ENCODE data around the gene CHST11. TPM values are rescaled to one million over a fixed set of nuclear protein-coding genes. Genes with fewer than 3 reads are reported as not detected.

CHST11 gene
- total RNA-seq, 4 donors from 2014 or later = 20.8 to 56.7 (median 26.5) TPM

- Histone ChIP-seq H3K27ac (peak overlapping the region in 1 of 4 donors; percentile 86), H3K27me3 (no peaks in the 10 kb centered on the region), H3K4me3 (no peak overlapping the region), H3K36me3 (no peaks in the 10 kb centered on the region), H3K4me1 (peaks cover 0 to 49% (median 44%) of the 10 kb centered on the region in 4 donors), H3K9me3 (no peaks in the 10 kb centered on the region)
- TF ChIP-seq POLR2A (IDR thresholded peaks at IDR 0.05) = no peak
- no peak for TF ChIP-seq EP300 (IDR thresholded peaks at IDR 0.05)
- TF ChIP-seq CTCF (IDR thresholded peaks at IDR 0.05) = no peak
- no peak for DNase-seq (ENCODE audit: low spot score in 2 of 2)
- 86 to 92% methylated on average over 1 of the region's 1 CpG for WGBS, 2 donors
Observed at GRCh38 chr12:104673294-104673693, 216.5 kb downstream of the CHST11 start.

- Histone ChIP-seq H3K9me3 (no peaks in the 10 kb centered on the region), H3K36me3 (no peaks in the 10 kb centered on the region), H3K27me3 (no peaks in the 10 kb centered on the region), H3K4me3 (no peak overlapping the region), H3K4me1 (peaks cover 0 to 43% (median 38%) of the 10 kb centered on the region in 4 donors), H3K27ac (peak overlapping the region in 1 of 4 donors; percentile 0)
- DNase-seq (ENCODE audit: low spot score in 2 of 2) = no peak
- no peak for TF ChIP-seq CTCF (IDR thresholded peaks at IDR 0.05)
- TF ChIP-seq EP300 (IDR thresholded peaks at IDR 0.05) = peak in 1 of 2 donors; percentile 24
- 77 to 80% methylated on average over 15 of the region's 15 CpGs for WGBS, 2 donors
Observed at GRCh38 chr12:104673696-104674482, 217.1 kb downstream of the CHST11 start.

- WGBS, 2 donors = 67 to 85% methylated on average over 8 of the region's 8 CpGs
Observed at GRCh38 chr12:104676636-104677035, 219.9 kb downstream of the CHST11 start.

GRCh38 chr12:104677441-104678089, 220.8 kb downstream of the CHST11 start:
- no peak overlapping the region for H3K4me3 ChIP-seq
- no peak for DNase-seq (ENCODE audit: low spot score in 2 of 2)
- 98% methylated on average over 5 of the region's 5 CpGs for WGBS, 2 donors
- no peak overlapping the region for H3K27ac ChIP-seq
- peaks cover 0 to 7% (median 4%) of the 10 kb centered on the region in 4 donors for H3K4me1 ChIP-seq
- H3K27me3 ChIP-seq = no peaks in the 10 kb centered on the region
- H3K36me3 ChIP-seq = no peaks in the 10 kb centered on the region
- H3K9me3 ChIP-seq = no peaks in the 10 kb centered on the region
- no peak for TF ChIP-seq EP300 (IDR thresholded peaks at IDR 0.05)
- no peak for TF ChIP-seq POLR2A (IDR thresholded peaks at IDR 0.05)
- TF ChIP-seq CTCF (IDR thresholded peaks at IDR 0.05) = no peak

More at GRCh38 chr12:104676636-104677035, 219.9 kb downstream of the CHST11 start:
- H3K27ac ChIP-seq = no peak overlapping the region
- TF ChIP-seq POLR2A (IDR thresholded peaks at IDR 0.05) (no peak), CTCF (IDR thresholded peaks at IDR 0.05) (no peak), EP300 (IDR thresholded peaks at IDR 0.05) (no peak)
- peaks cover 0 to 16% (median 11%) of the 10 kb centered on the region in 4 donors for H3K4me1 ChIP-seq
- H3K36me3 ChIP-seq = no peaks in the 10 kb centered on the region
- no peak for DNase-seq (ENCODE audit: low spot score in 2 of 2)
- no peaks in the 10 kb centered on the region for H3K27me3 ChIP-seq
- H3K4me3 ChIP-seq = no peak overlapping the region
- H3K9me3 ChIP-seq = no peaks in the 10 kb centered on the region

- no peak for TF ChIP-seq CTCF (IDR thresholded peaks at IDR 0.05)
- no peak for TF ChIP-seq EP300 (IDR thresholded peaks at IDR 0.05)
- TF ChIP-seq POLR2A (IDR thresholded peaks at IDR 0.05) = no peak
- WGBS, 2 donors = 69 to 83% methylated on average over 3 of the region's 3 CpGs
Observed at GRCh38 chr12:104680070-104680469, 223.3 kb downstream of the CHST11 start.

More at GRCh38 chr12:104680070-104680469, 223.3 kb downstream of the CHST11 start:
- no peaks in the 10 kb centered on the region for H3K36me3 ChIP-seq
- no peaks in the 10 kb centered on the region for H3K9me3 ChIP-seq
- H3K4me3 ChIP-seq = no peak overlapping the region
- DNase-seq (ENCODE audit: low spot score in 2 of 2) = no peak
- no peak overlapping the region for H3K27ac ChIP-seq
- peaks cover 0 to 20% (median 2%) of the 10 kb centered on the region in 4 donors for H3K4me1 ChIP-seq
- H3K27me3 ChIP-seq = no peaks in the 10 kb centered on the region
